ENCODE data around the gene ETV6.
"Not testable (repeated sequence)": the region's sequence is repeated elsewhere in the genome, so short reads cannot be mapped to it uniquely, and the experiment has no call there.

Gene ETV6

GRCh38 chr12:11649413-11650285, at the start of gene ETV6:
Gene ETV6 (plus strand): TSS chr12:11649674. CDS start chr12:11650128, 454 bp downstream.
- DNase-seq (ENCODE audit: low spot score): peak; percentile 83

GRCh38 chr12:11600199-11600598, 49.3 kb upstream of the ETV6 start:
- no peak for DNase-seq (ENCODE audit: low spot score)

- DNase-seq (ENCODE audit: low spot score): no peak
Measured at GRCh38 chr12:11601647-11602046, 47.8 kb upstream of the ETV6 start.

DNA sequence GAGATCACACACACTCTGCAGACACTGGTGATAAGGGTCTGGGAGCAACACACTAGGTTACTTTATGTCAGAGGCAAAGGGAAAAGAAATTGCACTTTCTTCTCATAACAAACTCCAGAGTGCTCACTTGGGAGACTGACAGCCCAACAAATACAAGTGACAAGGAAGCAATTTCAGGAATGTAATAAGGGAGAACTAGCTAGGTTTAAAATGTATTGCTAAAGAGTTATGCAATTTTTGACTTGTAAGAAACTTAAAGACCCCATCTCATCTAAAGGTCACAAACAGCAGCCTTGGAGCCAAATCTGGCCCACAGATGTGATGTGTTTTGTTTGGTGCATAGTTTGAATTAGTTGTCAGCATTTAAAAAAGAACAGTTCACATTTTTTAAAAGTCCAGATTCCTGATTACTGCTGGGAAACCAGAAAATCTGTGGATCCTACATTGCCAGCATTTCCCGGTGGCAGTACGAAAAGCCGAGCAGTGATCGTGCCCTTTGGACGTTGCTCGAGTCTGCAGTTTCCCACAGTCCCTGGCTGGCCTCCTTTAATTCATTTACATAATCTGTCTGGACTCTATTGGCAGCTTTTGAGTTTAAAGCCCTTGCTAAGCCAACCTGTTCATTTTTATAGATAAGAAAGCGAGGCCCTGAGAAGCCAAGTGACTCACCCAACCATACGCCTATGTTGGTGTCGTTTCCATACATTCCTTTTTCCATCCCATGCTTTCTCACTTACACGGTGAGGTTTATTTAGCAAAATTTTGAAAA, 42.0 kb upstream of the ETV6 start:
- no peak for DNase-seq (ENCODE audit: low spot score)

DNA sequence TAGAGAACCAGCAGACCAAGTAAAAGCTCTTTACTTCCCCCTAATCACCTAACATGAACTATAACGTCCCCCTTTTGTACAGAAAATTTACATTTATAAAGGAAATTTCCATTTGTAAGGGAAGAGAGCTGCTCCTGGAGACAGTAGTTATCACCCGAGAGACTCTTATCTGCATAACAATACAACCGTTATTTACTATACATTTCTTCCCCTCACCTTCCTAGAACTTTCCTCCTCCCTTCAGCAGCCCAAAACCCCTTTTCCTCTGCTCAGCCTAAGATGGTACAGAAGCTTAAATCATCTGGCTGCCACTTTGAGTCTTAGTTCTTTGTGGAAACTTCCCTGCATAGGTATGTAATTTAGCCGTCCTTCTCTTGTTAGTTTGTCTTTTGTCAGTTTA, 40.4 kb upstream of the ETV6 start:
- no peak for DNase-seq (ENCODE audit: low spot score)

GRCh38 chr12:11615481-11615880, 34.0 kb upstream of the ETV6 start:
- no peak for DNase-seq (ENCODE audit: low spot score)

GRCh38 chr12:11618046-11618445, 31.4 kb upstream of the ETV6 start:
- DNase-seq (ENCODE audit: low spot score): no peak

GRCh38 chr12:11621797-11622423, 27.6 kb upstream of the ETV6 start:
- DNase-seq (ENCODE audit: low spot score): no peak

DNA sequence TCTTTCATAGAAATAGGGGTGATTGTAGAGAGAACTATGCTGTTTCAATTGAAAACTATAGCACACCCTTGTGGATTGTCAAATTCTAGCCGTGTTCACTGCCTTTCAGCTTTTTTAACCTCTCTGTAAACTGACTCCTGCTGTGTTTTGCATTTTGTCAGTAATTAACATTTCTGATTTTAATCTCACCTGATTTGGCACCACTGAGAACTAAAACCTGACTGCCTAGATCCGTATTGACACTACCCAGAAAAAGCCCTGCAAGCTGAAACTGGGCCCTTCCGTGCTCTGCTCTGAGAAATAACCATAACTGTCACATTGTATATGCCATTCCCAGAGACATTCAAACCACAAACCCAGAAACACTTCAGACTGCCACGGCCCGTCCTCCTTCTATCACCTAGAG, 26.6 kb upstream of the ETV6 start:
- DNase-seq (ENCODE audit: low spot score): no peak

GRCh38 chr12:11623382-11623781, 26.1 kb upstream of the ETV6 start:
- DNase-seq (ENCODE audit: low spot score): no peak

GRCh38 chr12:11624116-11624515, 25.4 kb upstream of the ETV6 start:
- no peak for DNase-seq (ENCODE audit: low spot score)

- DNase-seq (ENCODE audit: low spot score): not testable (repeated sequence)
Measured at GRCh38 chr12:11627709-11628108, 21.8 kb upstream of the ETV6 start.

GRCh38 chr12:11628353-11628752, 21.1 kb upstream of the ETV6 start:
- no peak for DNase-seq (ENCODE audit: low spot score)

DNA sequence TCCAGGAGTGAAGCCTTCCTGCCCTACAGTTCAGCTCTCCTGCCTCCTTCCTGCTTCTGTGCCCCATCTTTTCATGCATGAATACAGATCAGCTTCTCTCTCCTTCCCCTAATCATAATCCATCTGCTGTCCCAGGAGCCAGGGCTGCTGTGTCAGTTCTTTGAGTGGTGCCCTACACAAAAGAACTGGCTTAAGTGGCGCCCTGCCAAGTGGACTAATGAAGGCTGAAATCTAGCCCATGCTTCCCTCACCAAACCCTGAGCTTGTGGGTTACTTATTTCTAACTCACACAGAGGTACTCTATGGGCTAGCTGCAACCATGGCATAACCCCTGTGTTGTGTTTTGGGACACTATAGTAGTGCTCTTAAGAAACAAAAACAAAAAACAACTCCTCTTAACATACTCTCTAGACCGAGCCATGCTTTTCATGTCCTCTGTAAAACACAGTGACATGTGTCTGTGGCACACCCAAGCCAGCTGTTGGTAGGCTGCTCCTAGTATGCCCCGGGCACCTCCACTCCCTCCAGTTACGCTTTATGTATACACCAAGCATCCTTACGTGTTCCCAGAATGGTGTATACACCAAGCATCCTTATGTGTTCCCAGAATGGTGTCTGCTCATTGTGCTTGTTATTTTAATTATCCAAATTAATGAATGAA, 19.3 kb upstream of the ETV6 start:
- DNase-seq (ENCODE audit: low spot score): no peak

- DNase-seq (ENCODE audit: low spot score): no peak
Measured at GRCh38 chr12:11631288-11631687, 18.2 kb upstream of the ETV6 start.

- DNase-seq (ENCODE audit: low spot score): not testable (repeated sequence)
Measured at GRCh38 chr12:11631881-11632280, 17.6 kb upstream of the ETV6 start.

DNA sequence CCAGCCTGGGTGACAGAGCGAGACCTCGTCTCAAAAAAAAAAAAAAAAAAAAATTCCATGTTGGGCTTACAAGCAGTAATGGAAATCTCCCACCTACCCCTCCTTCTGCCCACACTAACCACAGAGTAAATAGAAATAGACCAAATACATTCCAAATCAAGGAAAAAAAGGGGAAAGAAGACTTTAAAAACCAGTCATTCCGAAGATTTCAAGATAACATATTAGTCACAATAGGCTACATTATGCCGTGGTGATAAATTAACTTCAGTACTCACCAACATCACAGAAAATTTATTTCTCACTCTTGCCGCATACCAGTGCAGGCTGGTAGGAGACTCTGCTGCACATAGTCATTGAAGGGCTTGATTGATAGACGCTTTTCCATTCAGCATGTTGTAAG, 15.5 kb upstream of the ETV6 start:
- no peak for DNase-seq (ENCODE audit: low spot score)

- no peak for DNase-seq (ENCODE audit: low spot score)
Measured at GRCh38 chr12:11635341-11635740, 14.1 kb upstream of the ETV6 start.

DNA sequence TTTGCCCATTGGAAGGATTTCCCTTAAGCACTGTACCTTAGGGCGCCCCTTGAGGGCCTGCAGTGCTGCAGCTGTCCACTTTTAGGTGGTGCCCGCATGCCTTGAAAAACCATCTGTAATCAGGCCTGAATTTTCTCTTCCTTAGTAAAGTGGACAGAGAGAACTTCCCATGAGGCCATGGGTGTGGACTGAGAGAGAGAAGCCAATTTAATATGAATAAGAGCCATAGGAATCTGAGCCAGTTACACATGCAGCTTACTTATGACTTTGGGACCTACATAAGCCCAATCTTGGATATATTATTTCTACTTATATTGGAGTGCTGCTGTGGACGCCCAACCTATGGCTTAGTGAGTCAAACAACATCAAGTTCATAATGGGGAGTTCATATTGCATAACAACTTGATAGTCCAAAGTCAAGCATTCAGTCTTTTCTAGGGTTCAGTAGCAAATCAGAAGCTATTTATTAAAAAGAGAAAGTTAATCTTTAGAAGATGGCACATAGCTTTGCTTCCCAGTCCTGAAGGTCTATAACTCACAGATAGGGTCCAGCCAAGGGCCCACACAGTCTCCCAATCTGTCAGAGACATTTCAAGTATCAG, 11.1 kb upstream of the ETV6 start:
- no peak for DNase-seq (ENCODE audit: low spot score)

- DNase-seq (ENCODE audit: low spot score): no peak
Measured at GRCh38 chr12:11639454-11639853, 10.0 kb upstream of the ETV6 start.

DNA sequence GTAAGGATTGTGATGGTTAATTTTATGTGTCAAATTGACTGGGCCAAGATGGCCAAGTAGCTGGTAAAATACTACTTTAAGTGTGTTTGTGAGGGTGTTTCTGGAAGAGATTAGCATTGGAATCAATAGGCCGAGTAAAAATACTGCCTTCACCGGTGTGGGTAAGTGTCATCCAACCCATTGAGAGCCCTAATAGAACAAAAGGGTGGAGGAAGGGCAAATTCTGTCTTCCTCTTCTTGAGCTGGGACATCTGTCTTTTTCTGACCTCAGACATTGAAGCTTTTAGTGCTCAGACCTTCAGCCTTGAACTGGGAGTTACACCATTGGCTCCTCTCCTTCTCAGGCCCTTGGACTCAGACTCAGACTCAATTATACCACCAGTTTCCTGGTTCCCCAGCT, 8.0 kb upstream of the ETV6 start:
- no peak for DNase-seq (ENCODE audit: low spot score)

DNA sequence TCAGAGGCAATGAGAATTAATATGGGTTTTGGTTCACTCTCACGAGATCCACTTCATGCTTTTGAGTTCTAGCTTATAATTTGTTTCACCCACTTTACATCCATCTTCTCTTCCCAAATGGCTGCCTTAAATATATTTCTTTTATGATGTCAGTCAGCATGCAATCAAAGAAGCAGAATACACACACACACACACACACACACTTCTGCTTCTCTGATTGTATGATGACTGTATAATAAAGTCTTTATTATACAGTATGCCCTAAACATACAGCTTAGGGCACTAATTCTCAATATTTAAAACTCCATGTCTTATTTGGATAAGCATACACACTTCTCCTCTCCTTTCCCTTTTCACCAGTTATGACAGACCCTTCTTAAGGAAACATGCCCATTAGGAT, 6.7 kb upstream of the ETV6 start:
- no peak for DNase-seq (ENCODE audit: low spot score)

Data from LoVo (cell line).